Measurements from ENCODE around the gene ATF3.

ATF3 gene

GRCh38 chr1:212640223-212640878 lies 31.8 kb downstream of the ATF3 start:
- H3K23ac ChIP-seq (ENCODE audit: low read depth, low read length, poor library complexity), result no peak overlapping the region
- H2BK12ac ChIP-seq (ENCODE audit: low read length), result no peak overlapping the region
- H3K4ac ChIP-seq (ENCODE audit: low read length), result no peak overlapping the region
- no peak overlapping the region for H3K27ac ChIP-seq (replicated peaks; ENCODE audit: low read length)
- no peak for DNase-seq (ENCODE audit: low spot score)
- H3K36me3 ChIP-seq (replicated peaks in 1 of 2; ENCODE audit: control insufficient read depth in 2 of 2, insufficient read depth in 2 of 2, low read length in 2 of 2), result no peaks in the 10 kb centered on the region
- peaks cover 0 to 39% (median 0%) of the 10 kb centered on the region in 3 experiments for H3K27me3 ChIP-seq (ENCODE audit: control insufficient read depth in 3 of 3, insufficient read depth in 3 of 3, low read depth in 1 of 3, low read length in 3 of 3)
- H3K18ac ChIP-seq (ENCODE audit: low read length), result no peak overlapping the region
- no peak overlapping the region for H2AFZ ChIP-seq (ENCODE audit: low read length)
- H3K9me3 ChIP-seq (replicated peaks in 1 of 2; ENCODE audit: control insufficient read depth in 2 of 2, insufficient read depth in 1 of 2, low read depth in 1 of 2, low read length in 2 of 2), result no peaks in the 10 kb centered on the region
- H3K14ac ChIP-seq (ENCODE audit: low read length), result no peak overlapping the region
- no peaks in the 10 kb centered on the region for H3K4me1 ChIP-seq (ENCODE audit: control insufficient read depth in 2 of 2, insufficient read depth in 1 of 2, low read depth in 1 of 2, low read length in 2 of 2)
- H2BK120ac ChIP-seq (ENCODE audit: low read depth, low read length), result no peak overlapping the region
- no peak overlapping the region for H3K4me3 ChIP-seq (ENCODE audit: low read length in 2 of 2)
- WGBS, 2 donors (ENCODE audit: extremely low coverage in 2 of 2, insufficient read length in 2 of 2, insufficient replicate concordance in 1 of 2), result no CpG with 5 or more reads among the region's 3 CpGs
- no peak overlapping the region for H2AK5ac ChIP-seq (ENCODE audit: low read depth, low read length)
- H2BK5ac ChIP-seq (ENCODE audit: low read length), result no peak overlapping the region
- H3K79me1 ChIP-seq (ENCODE audit: low read depth, low read length), result no peaks in the 10 kb centered on the region
- H4K91ac ChIP-seq (ENCODE audit: low read depth, low read length, poor library complexity), result no peak overlapping the region
- H4K8ac ChIP-seq (ENCODE audit: low read depth, low read length), result no peak overlapping the region
- no peak overlapping the region for H2BK15ac ChIP-seq (ENCODE audit: low read length)
- H3K4me2 ChIP-seq (ENCODE audit: insufficient read depth, low read length, poor library complexity, severe bottlenecking), result no peak overlapping the region
- no peak overlapping the region for H3K9ac ChIP-seq (ENCODE audit: low read depth, low read length, poor library complexity)

DNA sequence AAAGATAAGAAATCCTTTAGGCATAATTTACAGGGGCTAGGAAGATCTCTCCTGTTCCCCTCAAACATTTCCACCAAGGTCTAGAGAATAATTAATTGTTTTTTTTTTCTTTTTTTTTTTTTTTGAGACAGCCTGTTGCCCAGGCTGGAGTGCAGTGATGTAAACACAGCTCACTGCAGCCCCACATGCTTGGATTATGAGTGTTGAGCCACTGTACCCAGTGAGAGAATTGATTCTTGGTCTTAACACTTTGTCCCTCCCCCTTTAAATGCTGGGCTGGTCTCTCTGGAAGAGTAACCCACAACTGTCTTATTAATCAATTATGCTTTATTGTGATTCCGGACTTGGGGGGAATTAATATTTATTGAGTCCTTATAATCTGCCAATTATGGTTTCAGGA lies 33.4 kb downstream of the ATF3 start:
- H3K27me3 ChIP-seq (ENCODE audit: control insufficient read depth in 3 of 3, insufficient read depth in 3 of 3, low read depth in 1 of 3, low read length in 3 of 3), result peaks cover 0 to 32% (median 0%) of the 10 kb centered on the region in 3 experiments
- no peak overlapping the region for H2AFZ ChIP-seq (ENCODE audit: low read length)
- H3K4me3 ChIP-seq (ENCODE audit: low read length in 2 of 2), result no peak overlapping the region
- no peak overlapping the region for H3K4me2 ChIP-seq (ENCODE audit: insufficient read depth, low read length, poor library complexity, severe bottlenecking)
- no peak overlapping the region for H4K91ac ChIP-seq (ENCODE audit: low read depth, low read length, poor library complexity)
- H3K79me1 ChIP-seq (ENCODE audit: low read depth, low read length), result no peaks in the 10 kb centered on the region
- DNase-seq (ENCODE audit: low spot score), result no peak
- no peak overlapping the region for H2BK12ac ChIP-seq (ENCODE audit: low read length)
- H2BK5ac ChIP-seq (ENCODE audit: low read length), result no peak overlapping the region
- no peak overlapping the region for H3K27ac ChIP-seq (replicated peaks; ENCODE audit: low read length)
- no peak overlapping the region for H3K4ac ChIP-seq (ENCODE audit: low read length)
- no peak overlapping the region for H3K18ac ChIP-seq (ENCODE audit: low read length)
- H2BK15ac ChIP-seq (ENCODE audit: low read length), result no peak overlapping the region
- H3K23ac ChIP-seq (ENCODE audit: low read depth, low read length, poor library complexity), result no peak overlapping the region
- WGBS, 2 donors (ENCODE audit: extremely low coverage in 2 of 2, insufficient read length in 2 of 2, insufficient replicate concordance in 1 of 2), result no CpG with 5 or more reads among the region's 1 CpG
- no peaks in the 10 kb centered on the region for H3K9me3 ChIP-seq (replicated peaks in 1 of 2; ENCODE audit: control insufficient read depth in 2 of 2, insufficient read depth in 1 of 2, low read depth in 1 of 2, low read length in 2 of 2)
- H3K4me1 ChIP-seq (ENCODE audit: control insufficient read depth in 2 of 2, insufficient read depth in 1 of 2, low read depth in 1 of 2, low read length in 2 of 2), result no peaks in the 10 kb centered on the region
- H2BK120ac ChIP-seq (ENCODE audit: low read depth, low read length), result no peak overlapping the region
- no peaks in the 10 kb centered on the region for H3K36me3 ChIP-seq (replicated peaks in 1 of 2; ENCODE audit: control insufficient read depth in 2 of 2, insufficient read depth in 2 of 2, low read length in 2 of 2)
- no peak overlapping the region for H2AK5ac ChIP-seq (ENCODE audit: low read depth, low read length)
- no peak overlapping the region for H4K8ac ChIP-seq (ENCODE audit: low read depth, low read length)
- H3K14ac ChIP-seq (ENCODE audit: low read length), result no peak overlapping the region
- no peak overlapping the region for H3K9ac ChIP-seq (ENCODE audit: low read depth, low read length, poor library complexity)

- Histone ChIP-seq H4K91ac (ENCODE audit: low read depth, low read length, poor library complexity) (no peak overlapping the region), H2BK5ac (ENCODE audit: low read length) (no peak overlapping the region), H3K23ac (ENCODE audit: low read depth, low read length, poor library complexity) (no peak overlapping the region), H3K14ac (ENCODE audit: low read length) (no peak overlapping the region), H4K8ac (ENCODE audit: low read depth, low read length) (no peak overlapping the region), H3K4ac (ENCODE audit: low read length) (no peak overlapping the region), H2BK12ac (ENCODE audit: low read length) (no peak overlapping the region), H3K4me1 (ENCODE audit: control insufficient read depth in 2 of 2, insufficient read depth in 1 of 2, low read depth in 1 of 2, low read length in 2 of 2) (no peaks in the 10 kb centered on the region), H2AFZ (ENCODE audit: low read length) (no peak overlapping the region), H3K27ac (replicated peaks; ENCODE audit: low read length) (no peak overlapping the region), H3K36me3 (replicated peaks in 1 of 2; ENCODE audit: control insufficient read depth in 2 of 2, insufficient read depth in 2 of 2, low read length in 2 of 2) (no peaks in the 10 kb centered on the region), H3K9me3 (replicated peaks in 1 of 2; ENCODE audit: control insufficient read depth in 2 of 2, insufficient read depth in 1 of 2, low read depth in 1 of 2, low read length in 2 of 2) (no peaks in the 10 kb centered on the region), H3K18ac (ENCODE audit: low read length) (no peak overlapping the region), H3K4me3 (ENCODE audit: low read length in 2 of 2) (no peak overlapping the region), H3K9ac (ENCODE audit: low read depth, low read length, poor library complexity) (no peak overlapping the region), H2BK15ac (ENCODE audit: low read length) (no peak overlapping the region), H3K79me1 (ENCODE audit: low read depth, low read length) (no peaks in the 10 kb centered on the region), H2BK120ac (ENCODE audit: low read depth, low read length) (no peak overlapping the region), H2AK5ac (ENCODE audit: low read depth, low read length) (no peak overlapping the region), H3K4me2 (ENCODE audit: insufficient read depth, low read length, poor library complexity, severe bottlenecking) (no peak overlapping the region), H3K27me3 (ENCODE audit: control insufficient read depth in 3 of 3, insufficient read depth in 3 of 3, low read depth in 1 of 3, low read length in 3 of 3) (peaks cover 0 to 26% (median 0%) of the 10 kb centered on the region in 3 experiments)
- DNase-seq (ENCODE audit: low spot score), result no peak
- WGBS, 2 donors (ENCODE audit: extremely low coverage in 2 of 2, insufficient read length in 2 of 2, insufficient replicate concordance in 1 of 2), result no CpG with 5 or more reads among the region's 2 CpGs
Observed at GRCh38 chr1:212643877-212644276, 35.3 kb downstream of the ATF3 start.

DNA sequence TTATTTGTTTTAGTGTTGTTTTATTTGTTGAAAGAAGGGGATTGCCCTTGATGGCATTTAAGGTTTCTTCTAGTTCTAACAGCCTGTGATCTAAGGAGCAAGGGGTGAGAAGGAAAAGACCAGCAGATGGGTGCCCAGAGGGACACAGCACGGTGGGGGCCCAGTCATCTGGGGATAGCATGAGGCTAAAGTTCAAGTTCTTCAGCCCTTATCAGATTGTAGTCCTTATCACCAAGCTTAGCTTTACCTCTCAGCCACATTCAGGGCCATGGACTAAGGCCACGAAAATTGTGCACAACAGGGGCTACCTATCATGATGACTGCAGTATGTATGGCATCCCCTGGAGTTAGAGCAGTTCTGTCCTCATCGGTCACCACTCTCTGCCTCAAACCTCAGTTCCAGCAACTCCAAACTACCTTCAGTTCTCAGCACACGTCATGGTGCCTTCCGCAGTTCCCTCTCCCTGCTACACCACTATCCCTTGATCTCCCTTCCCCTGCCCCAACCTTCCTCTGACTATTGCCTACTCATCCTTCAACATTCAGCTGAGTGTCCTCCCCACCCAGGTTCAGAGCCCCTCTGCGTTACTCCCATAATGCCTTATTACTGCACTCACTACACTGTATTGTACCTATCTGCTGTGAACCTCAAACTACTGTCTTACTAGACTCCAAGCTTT lies 36.4 kb downstream of the ATF3 start:
- WGBS, 2 donors (ENCODE audit: extremely low coverage in 2 of 2, insufficient read length in 2 of 2, insufficient replicate concordance in 1 of 2), result no CpG with 5 or more reads among the region's 6 CpGs
- no peak overlapping the region for H2AFZ ChIP-seq (ENCODE audit: low read length)
- H3K4ac ChIP-seq (ENCODE audit: low read length), result no peak overlapping the region
- H3K27ac ChIP-seq (replicated peaks; ENCODE audit: low read length), result no peak overlapping the region
- DNase-seq (ENCODE audit: low spot score), result no peak
- H3K9ac ChIP-seq (ENCODE audit: low read depth, low read length, poor library complexity), result no peak overlapping the region
- H3K36me3 ChIP-seq (replicated peaks in 1 of 2; ENCODE audit: control insufficient read depth in 2 of 2, insufficient read depth in 2 of 2, low read length in 2 of 2), result no peaks in the 10 kb centered on the region
- H2BK120ac ChIP-seq (ENCODE audit: low read depth, low read length), result no peak overlapping the region
- no peak overlapping the region for H3K14ac ChIP-seq (ENCODE audit: low read length)
- H2AK5ac ChIP-seq (ENCODE audit: low read depth, low read length), result no peak overlapping the region
- H3K18ac ChIP-seq (ENCODE audit: low read length), result no peak overlapping the region
- no peak overlapping the region for H2BK15ac ChIP-seq (ENCODE audit: low read length)
- no peaks in the 10 kb centered on the region for H3K4me1 ChIP-seq (ENCODE audit: control insufficient read depth in 2 of 2, insufficient read depth in 1 of 2, low read depth in 1 of 2, low read length in 2 of 2)
- no peak overlapping the region for H2BK12ac ChIP-seq (ENCODE audit: low read length)
- H3K23ac ChIP-seq (ENCODE audit: low read depth, low read length, poor library complexity), result no peak overlapping the region
- H4K91ac ChIP-seq (ENCODE audit: low read depth, low read length, poor library complexity), result no peak overlapping the region
- H3K27me3 ChIP-seq (ENCODE audit: control insufficient read depth in 3 of 3, insufficient read depth in 3 of 3, low read depth in 1 of 3, low read length in 3 of 3), result peaks cover 0 to 22% (median 0%) of the 10 kb centered on the region in 3 experiments
- H3K4me2 ChIP-seq (ENCODE audit: insufficient read depth, low read length, poor library complexity, severe bottlenecking), result no peak overlapping the region
- H2BK5ac ChIP-seq (ENCODE audit: low read length), result no peak overlapping the region
- no peaks in the 10 kb centered on the region for H3K79me1 ChIP-seq (ENCODE audit: low read depth, low read length)
- H3K4me3 ChIP-seq (ENCODE audit: low read length in 2 of 2), result no peak overlapping the region
- H3K9me3 ChIP-seq (replicated peaks in 1 of 2; ENCODE audit: control insufficient read depth in 2 of 2, insufficient read depth in 1 of 2, low read depth in 1 of 2, low read length in 2 of 2), result no peaks in the 10 kb centered on the region
- H4K8ac ChIP-seq (ENCODE audit: low read depth, low read length), result no peak overlapping the region
